COR-L47 (cell line): Measurements from ENCODE around the gene NTS.

Experiments
- DNase-seq: peaks from one replicate; lab custom pipeline; 2025; lab: John Stamatoyannopoulos, UW

The NTS gene

DNA sequence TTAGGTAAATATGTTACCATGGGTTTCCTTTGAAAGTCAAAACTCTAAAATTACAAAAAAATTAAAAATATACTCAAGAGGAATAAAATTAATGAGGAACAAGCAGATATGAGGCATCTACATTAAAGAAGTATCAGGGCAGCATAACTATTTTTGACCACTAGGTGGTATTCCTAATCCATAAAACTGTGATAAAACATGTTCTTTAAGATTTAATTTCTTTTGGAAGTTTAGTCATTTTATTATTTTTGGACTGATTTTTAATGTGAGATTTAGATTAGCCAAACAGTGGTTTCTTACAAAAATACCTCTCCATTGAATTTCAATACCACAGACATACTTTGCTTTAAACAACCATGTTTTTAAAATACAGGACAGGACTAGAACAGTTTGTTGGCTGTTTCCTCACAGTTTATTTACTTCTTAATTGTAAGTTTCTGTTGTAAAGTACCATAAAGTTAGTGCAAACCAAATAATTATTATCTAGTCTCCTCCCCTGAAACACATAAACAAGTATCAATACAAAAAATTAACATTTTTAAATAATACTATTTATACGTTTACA lies 49.8 kb downstream of the NTS start:
- DNase-seq, result peak; percentile 16

DNA sequence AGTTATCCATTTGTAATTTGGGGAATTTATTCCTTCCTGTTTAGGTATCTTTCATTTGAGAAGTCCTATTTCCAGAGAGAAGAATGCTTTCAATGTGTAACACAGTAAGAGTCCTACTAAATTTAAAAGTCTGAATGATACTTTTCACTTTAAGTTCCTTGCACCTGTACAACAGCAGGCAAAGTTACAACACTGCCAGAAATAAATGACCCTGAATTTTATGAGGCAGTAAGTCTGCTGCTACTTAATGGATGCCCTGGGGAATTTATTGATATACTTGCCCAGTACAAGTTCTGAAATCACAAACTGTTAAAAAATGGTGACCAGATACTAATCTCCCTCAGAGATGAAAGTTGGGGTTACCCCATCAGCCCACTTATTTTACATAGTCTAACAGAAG lies 53.1 kb downstream of the NTS start:
- DNase-seq, result no peak
